HepG2 (cell line): ENCODE results near the gene NUCB1.

ENCODE experiments used
- CHD2 ChIP-seq: IDR thresholded peaks from 2 replicates; pipeline ENCODE4 v1.6.1; 2011; ENCODE audit warnings: low read depth, low read length, improper control_type of control experiment
- DPF2 ChIP-seq: sonication (generic); formaldehyde crosslinking; IDR thresholded peaks from 2 replicates; pipeline ENCODE4 v1.4.0; 2020; ENCODE audit warnings: mild to moderate bottlenecking, low read depth, missing genetic modification reagents, borderline replicate concordance
- ELF4 ChIP-seq: sonication (generic); formaldehyde crosslinking; IDR thresholded peaks from 2 replicates; pipeline ENCODE4 v1.5.0; 2020; ENCODE audit warnings: missing genetic modification reagents, mild to moderate bottlenecking, moderate library complexity, borderline replicate concordance
- HNRNPUL1 ChIP-seq: fragments of 200-400 bp; formaldehyde crosslinking; IDR thresholded peaks from 2 replicates; pipeline ENCODE4 v1.6.1; 2017; ENCODE audit warnings: low read depth, mild to moderate bottlenecking, low read length, moderate library complexity
- ZBTB8A ChIP-seq: sonication (generic); formaldehyde crosslinking; IDR thresholded peaks from 2 replicates; pipeline ENCODE4 v1.4.0; 2020; ENCODE audit warnings: mild to moderate bottlenecking, low read depth, missing genetic modification reagents, borderline replicate concordance
- ZFP37 ChIP-seq: sonication (generic); formaldehyde crosslinking; IDR thresholded peaks from 2 replicates; pipeline ENCODE4 v1.4.0; 2020; ENCODE audit warnings: missing genetic modification reagents, borderline replicate concordance
- TF ChIP-seq, protein P1 (sequence below): IDR thresholded peaks from 2 replicates; pipeline ENCODE4 v1.6.1; 2016; ENCODE audit warnings: mild to moderate bottlenecking, missing biosample characterization, missing genetic modification reagents
- TF ChIP-seq, protein P2 (sequence below): sonication (generic); formaldehyde crosslinking; IDR thresholded peaks from 2 replicates; pipeline ENCODE4 v1.5.0; 2020; ENCODE audit warnings: mild to moderate bottlenecking, missing genetic modification reagents, moderate library complexity
- TF ChIP-seq, protein P3 (sequence below): sonication (generic); formaldehyde crosslinking; IDR thresholded peaks from 2 replicates; pipeline ENCODE4 v1.8.1; 2023; ENCODE audit warnings: missing genetic modification reagents, inconsistent platforms, borderline replicate concordance
- TF ChIP-seq, protein P4 (sequence below): sonication (generic); formaldehyde crosslinking; IDR thresholded peaks from 2 replicates; pipeline ENCODE4 v1.9.0; 2021; ENCODE audit warnings: missing genetic modification reagents, borderline replicate concordance

DNA sequence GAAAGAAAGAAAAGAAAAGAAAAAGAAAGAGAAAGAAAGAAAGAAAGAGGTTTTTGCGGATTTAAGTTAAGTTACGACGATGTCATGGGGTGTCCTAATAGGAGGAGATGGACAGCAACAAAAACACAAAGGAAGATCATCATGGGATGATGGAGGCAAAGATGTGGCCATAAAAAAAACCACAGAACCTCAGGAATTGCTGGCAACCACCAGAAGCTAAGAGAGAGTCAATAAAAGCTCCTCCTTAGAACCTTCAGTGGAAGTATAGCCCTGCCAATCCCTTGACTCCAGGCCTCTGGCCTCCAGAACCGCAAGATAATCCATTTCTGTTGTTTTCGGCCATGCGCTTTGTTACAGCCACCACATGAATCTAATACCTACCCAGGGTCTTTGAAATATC, 43.2 kb upstream of the NUCB1 start:
- TF ChIP-seq ELF4 (CRISPR knock-in tag): no peak
- no peak for TF ChIP-seq HNRNPUL1
- TF ChIP-seq, protein P1, sequence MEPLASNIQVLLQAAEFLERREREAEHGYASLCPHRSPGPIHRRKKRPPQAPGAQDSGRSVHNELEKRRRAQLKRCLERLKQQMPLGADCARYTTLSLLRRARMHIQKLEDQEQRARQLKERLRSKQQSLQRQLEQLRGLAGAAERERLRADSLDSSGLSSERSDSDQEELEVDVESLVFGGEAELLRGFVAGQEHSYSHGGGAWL (CRISPR knock-in tag): no peak
- TF ChIP-seq ZFP37 (CRISPR knock-in tag): no peak
- TF ChIP-seq, protein P2, sequence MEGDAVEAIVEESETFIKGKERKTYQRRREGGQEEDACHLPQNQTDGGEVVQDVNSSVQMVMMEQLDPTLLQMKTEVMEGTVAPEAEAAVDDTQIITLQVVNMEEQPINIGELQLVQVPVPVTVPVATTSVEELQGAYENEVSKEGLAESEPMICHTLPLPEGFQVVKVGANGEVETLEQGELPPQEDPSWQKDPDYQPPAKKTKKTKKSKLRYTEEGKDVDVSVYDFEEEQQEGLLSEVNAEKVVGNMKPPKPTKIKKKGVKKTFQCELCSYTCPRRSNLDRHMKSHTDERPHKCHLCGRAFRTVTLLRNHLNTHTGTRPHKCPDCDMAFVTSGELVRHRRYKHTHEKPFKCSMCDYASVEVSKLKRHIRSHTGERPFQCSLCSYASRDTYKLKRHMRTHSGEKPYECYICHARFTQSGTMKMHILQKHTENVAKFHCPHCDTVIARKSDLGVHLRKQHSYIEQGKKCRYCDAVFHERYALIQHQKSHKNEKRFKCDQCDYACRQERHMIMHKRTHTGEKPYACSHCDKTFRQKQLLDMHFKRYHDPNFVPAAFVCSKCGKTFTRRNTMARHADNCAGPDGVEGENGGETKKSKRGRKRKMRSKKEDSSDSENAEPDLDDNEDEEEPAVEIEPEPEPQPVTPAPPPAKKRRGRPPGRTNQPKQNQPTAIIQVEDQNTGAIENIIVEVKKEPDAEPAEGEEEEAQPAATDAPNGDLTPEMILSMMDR (CRISPR knock-in tag): no peak
- TF ChIP-seq, protein P3, sequence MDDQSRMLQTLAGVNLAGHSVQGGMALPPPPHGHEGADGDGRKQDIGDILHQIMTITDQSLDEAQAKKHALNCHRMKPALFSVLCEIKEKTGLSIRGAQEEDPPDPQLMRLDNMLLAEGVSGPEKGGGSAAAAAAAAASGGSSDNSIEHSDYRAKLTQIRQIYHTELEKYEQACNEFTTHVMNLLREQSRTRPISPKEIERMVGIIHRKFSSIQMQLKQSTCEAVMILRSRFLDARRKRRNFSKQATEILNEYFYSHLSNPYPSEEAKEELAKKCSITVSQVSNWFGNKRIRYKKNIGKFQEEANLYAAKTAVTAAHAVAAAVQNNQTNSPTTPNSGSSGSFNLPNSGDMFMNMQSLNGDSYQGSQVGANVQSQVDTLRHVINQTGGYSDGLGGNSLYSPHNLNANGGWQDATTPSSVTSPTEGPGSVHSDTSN (CRISPR knock-in tag): no peak
- TF ChIP-seq DPF2: no peak
- TF ChIP-seq, protein P4, sequence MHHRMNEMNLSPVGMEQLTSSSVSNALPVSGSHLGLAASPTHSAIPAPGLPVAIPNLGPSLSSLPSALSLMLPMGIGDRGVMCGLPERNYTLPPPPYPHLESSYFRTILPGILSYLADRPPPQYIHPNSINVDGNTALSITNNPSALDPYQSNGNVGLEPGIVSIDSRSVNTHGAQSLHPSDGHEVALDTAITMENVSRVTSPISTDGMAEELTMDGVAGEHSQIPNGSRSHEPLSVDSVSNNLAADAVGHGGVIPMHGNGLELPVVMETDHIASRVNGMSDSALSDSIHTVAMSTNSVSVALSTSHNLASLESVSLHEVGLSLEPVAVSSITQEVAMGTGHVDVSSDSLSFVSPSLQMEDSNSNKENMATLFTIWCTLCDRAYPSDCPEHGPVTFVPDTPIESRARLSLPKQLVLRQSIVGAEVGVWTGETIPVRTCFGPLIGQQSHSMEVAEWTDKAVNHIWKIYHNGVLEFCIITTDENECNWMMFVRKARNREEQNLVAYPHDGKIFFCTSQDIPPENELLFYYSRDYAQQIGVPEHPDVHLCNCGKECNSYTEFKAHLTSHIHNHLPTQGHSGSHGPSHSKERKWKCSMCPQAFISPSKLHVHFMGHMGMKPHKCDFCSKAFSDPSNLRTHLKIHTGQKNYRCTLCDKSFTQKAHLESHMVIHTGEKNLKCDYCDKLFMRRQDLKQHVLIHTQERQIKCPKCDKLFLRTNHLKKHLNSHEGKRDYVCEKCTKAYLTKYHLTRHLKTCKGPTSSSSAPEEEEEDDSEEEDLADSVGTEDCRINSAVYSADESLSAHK (CRISPR knock-in tag): no peak
- no peak for TF ChIP-seq ZBTB8A (CRISPR knock-in tag)
- no peak for TF ChIP-seq CHD2
